ENCODE data around the gene AJM1.

AJM1 gene

DNA sequence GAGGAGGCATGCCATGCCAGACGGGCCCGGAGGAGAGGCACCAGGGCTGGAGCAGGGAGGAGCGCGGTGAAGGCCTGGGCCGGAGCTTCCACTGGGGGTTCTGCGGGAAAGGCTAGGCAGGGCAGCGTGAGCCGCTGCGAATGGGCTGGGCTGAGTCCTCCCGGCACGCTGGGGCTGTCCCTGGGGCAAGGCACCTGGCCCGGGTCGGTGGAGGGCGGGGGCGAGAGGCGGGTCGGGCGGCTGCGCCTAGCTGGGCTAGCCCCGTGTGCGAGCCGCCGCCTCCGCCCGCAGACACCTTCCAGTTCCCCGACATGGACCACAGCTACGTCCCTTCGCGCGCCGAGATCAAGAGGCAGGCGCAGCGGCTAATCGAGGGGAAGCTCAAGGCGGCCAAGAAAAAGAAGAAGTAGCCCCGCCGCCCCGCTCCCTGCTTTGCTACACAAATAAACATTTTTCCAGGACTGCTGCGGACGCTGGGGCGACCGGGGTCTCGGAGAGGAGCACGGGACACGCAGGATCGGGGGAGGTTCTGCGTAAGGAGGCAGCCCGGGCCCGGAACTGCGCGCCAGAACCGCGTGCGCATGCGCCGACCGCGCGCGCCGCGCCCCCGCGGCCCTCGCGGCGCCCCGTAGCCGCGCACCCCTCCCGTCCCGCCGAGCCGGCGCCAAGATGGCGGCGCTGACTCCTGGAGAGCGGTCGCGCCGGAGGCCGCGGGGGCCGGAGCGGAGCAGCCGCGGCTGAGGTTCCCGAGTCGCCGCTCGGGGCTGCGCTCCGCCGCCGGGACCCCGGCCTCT is 34.8 kb upstream of the AJM1 start, which contains the start of gene RABL6:
Gene RABL6 (plus strand): TSS at position 668 of the 794 bp plus-strand sequence. CDS start 249 bp downstream, outside the sequence.
- peak in 49 of 56 donors; percentile 31 to 80 (median 65) for DNase-seq

- DNase-seq = peak in 22 of 56 donors; percentile 21 to 76 (median 56)
These were observed 34.0 kb upstream of the AJM1 start for GRCh38 chr9:136808075-136808805.

- DNase-seq = no peak
These were observed 33.5 kb upstream of the AJM1 start for GRCh38 chr9:136808806-136809158.

DNA sequence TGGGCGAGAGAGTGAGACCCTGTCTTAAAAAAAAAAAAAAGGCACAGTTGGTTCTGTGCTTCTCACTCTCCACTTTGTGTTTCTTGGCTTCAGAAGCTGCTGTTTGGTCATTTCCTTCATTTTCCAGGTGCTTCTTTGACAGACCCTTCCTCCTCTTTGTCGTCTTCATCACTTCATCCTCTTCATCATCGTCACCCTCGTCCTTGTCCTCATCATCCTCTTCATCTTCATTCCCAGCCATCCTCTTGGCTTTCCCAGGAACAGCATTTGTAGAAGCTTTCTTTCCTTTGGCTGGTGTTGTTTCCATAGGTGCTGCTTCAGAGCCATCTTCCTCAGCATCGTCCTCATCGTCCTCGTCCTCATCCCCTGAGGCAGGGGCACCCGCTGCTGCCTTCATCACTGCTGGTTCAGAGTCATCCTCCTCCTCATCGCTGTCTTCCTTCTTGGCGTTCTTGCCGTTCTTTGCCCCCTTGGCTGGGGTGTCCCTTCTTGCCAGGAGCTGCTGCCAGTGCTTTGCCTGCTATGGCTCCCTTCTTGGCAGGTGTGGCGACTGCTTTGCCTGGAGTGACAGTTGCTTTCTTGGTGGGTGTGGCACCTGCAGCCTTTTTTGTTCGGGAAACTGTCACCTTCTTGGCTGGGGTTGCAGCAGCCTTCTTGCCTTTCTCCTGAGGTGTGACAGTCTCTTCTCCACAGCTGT is 27.4 kb upstream of the AJM1 start:
- no peak for DNase-seq

GRCh38 chr9:136815422-136815782 is 26.9 kb upstream of the AJM1 start:
- DNase-seq = no peak

- peak in 1 of 56 donors; percentile 21 for DNase-seq
These were observed 21.1 kb upstream of the AJM1 start for GRCh38 chr9:136820971-136821825.

- no peak for DNase-seq
These were observed 20.3 kb upstream of the AJM1 start for GRCh38 chr9:136821826-136822544.

DNA sequence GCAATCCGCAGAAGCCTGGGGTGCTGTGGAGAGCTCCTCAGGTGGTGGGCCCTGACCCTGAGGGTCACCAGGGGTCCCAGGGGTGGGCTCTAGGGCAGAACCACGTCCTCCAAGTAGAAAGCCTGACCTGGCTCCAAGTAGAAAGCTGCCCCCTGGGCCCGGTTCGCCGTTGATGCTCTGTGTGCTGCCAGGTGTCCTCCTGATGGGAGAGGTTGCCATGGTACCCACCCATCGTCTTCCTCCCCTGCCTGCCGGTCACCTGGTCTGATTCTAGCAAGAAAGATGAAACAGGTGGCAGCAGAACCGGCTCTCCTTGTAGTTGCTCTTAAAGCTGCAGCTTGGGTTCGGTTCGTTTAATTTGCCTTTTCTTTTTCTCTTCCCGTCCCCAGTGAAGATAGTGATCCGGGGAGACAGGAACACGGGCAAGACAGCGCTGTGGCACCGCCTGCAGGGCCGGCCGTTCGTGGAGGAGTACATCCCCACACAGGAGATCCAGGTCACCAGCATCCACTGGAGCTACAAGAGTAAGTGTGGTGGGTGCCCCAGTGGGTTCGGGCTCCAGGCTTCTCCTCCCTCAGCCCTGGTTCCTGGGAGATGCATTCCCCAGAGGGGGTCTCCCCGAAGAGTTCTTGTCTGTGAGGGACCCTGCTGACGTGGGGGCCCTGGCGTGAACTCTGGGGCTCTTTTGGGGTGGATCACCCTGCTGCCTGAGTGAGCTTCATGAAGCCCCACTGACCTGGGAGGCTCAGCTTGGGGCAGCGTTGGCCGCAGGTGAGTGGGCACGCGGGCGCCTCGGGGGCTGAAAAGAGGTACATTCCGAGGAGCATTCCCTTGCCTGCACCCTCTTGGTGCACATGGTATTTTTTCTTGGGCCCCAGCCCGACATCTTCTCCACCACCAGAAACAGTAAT is 18.9 kb upstream of the AJM1 start:
- DNase-seq = peak in 15 of 56 donors; percentile 24 to 64 (median 40)

GRCh38 chr9:136824496-136825225 is 17.6 kb upstream of the AJM1 start:
- DNase-seq = peak in 13 of 56 donors; percentile 23 to 62 (median 48)

GRCh38 chr9:136825295-136826187 is 16.7 kb upstream of the AJM1 start:
- no peak for DNase-seq

DNA sequence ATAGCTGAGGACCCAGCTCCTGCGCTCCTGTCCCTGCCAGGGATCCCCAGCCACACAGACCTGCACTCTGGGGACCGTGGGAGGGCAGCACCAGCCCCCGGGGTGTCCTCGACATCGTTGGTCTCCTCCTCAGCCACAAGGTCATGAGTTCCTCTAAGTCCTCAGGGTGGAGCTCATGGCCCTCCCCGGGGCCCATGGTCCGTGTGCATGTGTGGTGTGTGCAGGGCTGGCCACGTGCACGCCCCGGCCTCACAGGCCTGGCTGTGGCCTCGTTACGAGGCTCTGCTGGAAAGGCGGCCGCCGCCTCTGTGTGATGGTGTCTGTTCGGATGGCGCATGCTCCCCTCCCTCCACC is 16.1 kb upstream of the AJM1 start:
- no peak for DNase-seq

DNA sequence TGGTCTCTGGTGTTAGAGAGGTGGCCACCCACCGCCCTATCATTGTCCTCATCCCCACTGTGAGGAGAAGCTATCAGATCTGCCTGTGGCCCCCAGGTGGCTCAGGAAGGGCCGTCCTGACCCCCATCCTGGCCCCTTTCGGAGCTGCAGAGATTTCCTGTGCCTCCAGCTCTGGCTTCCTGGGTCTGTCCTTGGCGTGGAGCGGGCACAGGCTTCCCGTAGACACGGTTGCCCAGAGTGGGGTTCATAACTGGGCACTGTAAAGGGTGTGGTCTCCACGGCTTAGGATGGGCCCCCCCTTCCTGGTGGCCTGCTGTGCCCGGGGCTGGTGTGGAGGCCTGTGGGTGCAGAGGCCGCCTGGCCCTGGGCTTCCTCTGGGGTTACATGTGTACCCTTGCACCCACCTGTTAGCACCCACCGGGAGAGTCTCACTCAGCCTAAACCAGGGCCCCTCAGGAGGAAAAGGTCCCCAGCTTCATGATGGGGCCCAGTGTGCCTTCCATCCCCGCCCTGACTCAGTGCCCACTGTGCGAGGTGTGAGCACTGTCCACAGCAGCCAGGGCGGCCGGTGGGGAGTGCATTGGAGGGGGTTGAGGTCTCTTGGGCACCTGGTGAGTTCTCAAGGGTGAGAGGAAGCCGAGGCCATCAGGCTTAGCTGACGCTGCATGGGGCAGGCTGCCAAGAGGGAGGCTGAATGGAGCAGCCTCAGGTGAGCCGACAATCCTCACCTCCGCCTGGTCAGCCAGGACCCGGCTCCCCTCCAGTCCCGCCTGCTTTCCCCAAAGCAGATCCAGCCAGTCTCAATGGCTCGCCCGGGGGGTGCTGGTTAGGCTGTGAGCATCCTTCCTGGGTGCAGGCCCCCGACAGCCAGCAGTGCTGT is 15.3 kb upstream of the AJM1 start:
- DNase-seq = no peak

- DNase-seq = no peak
These were observed 14.3 kb upstream of the AJM1 start for GRCh38 chr9:136827794-136828473.

GRCh38 chr9:136828474-136829140 is 13.7 kb upstream of the AJM1 start:
- no peak for DNase-seq

DNA sequence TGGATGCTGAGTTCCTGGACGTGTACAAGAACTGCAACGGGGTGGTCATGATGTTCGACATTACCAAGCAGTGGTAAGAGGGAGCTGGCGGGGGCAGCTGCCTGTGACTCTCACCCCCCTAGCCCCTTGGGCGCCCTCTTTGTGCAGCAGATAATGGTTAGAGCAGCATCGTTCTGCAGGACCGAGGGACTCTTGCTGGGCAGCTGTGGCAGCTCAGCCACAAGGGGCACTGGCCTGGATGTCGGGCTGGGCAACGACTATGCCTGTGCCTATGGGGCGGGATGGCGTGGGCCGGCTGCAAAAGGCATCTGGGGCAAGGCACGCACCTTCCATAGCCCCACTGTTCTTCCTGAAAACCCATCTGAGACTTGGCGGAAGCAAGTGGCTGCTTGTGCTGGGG is 12.9 kb upstream of the AJM1 start:
- DNase-seq = no peak

All from nucleus accumbens (tissue), 56 donors.